Uterus (tissue), 4 donors: Measurements from ENCODE around the gene CHMP2B. TPM values are rescaled to one million over a fixed set of nuclear protein-coding genes. Genes with fewer than 3 reads are reported as not detected.

ENCODE experiments used
- DNase-seq, 2 donors: peaks; one replicate each; pipeline ENCODE4 v3.0.0-alpha.2; 2019 to 2020
- H3K27ac ChIP-seq, 2 donors: fragments of 200-600 bp; sonication (generic); 1 replicate in 1 of 2; 2 replicates in 1 of 2; pipeline ENCODE4 v1.5.1; 2016 to 2018
- H3K27me3 ChIP-seq, 2 donors: fragments of 200-600 bp; sonication (generic); one replicate each; pipeline ENCODE4 v1.5.1; 2018 to 2019; ENCODE audit warnings: control low read depth in 1 of 2
- H3K36me3 ChIP-seq, 2 donors: fragments of 200-600 bp; sonication (generic); one replicate each; pipeline ENCODE4 v1.5.1; 2019; ENCODE audit warnings: control low read depth in 1 of 2
- H3K4me1 ChIP-seq, 2 donors: fragments of 200-600 bp; sonication (generic); one replicate each; pipeline ENCODE4 v1.5.1; 2018 to 2019; ENCODE audit warnings: control low read depth in 1 of 2
- H3K4me3 ChIP-seq, 2 donors: fragments of 200-600 bp; sonication (generic); 1 replicate in 1 of 2; 2 replicates in 1 of 2; pipeline ENCODE4 v1.5.1; 2018 to 2019; ENCODE audit warnings: mild to moderate bottlenecking in 1 of 2
- H3K9me3 ChIP-seq, 2 donors: fragments of 200-600 bp; sonication (generic); one replicate each; pipeline ENCODE4 v1.5.1; 2019; ENCODE audit warnings: control low read depth in 1 of 2
- CTCF ChIP-seq, 4 experiments: fragments of 200-600 bp in 2 of 4; fragments of 450-650 bp in 2 of 4; sonication (generic) in 2 of 4; IDR thresholded peaks; one replicate each; pipeline ENCODE4 v1.5.1; 2016 to 2019; ENCODE audit warnings: antibody characterized with exemption in 4 of 4, mild to moderate bottlenecking in 2 of 4, moderate library complexity in 1 of 4
- POLR2A ChIP-seq, 2 donors: fragments of 450-650 bp; IDR thresholded peaks; one replicate each; pipeline ENCODE4 v1.6.1; 2016; ENCODE audit warnings: antibody characterized with exemption in 2 of 2, mild to moderate bottlenecking in 1 of 2, moderate library complexity in 1 of 2
- intact Hi-C: fragments of 100-400 bp; cut with DNase I; formaldehyde crosslinking; loops from one replicate; pipeline ENCODE4 v1.15.1; 2023; ENCODE audit warnings: low total_unique reads
- total RNA-seq, 4 donors: library from RNA; depleted of rRNA in 3 of 4; stranded (reverse); fragments of >200 nt in 3 of 4; gene quantifications; one replicate each; pipeline versions ENCODE4 v1.1.0 to v1.2.4, GENCODE V29; 2014 to 2023
- donor health status: DM: yes; HTN: yes; CAD: no.

Gene CHMP2B
- total RNA-seq, 4 donors from 2014 or later, result 12.6 to 59.4 (median 41.6) TPM

GRCh38 chr3:87219611-87220010 is 7.5 kb upstream of the CHMP2B start:
- no peak overlapping the region for H3K4me3 ChIP-seq
- no peaks in the 10 kb centered on the region for H3K9me3 ChIP-seq
- no peaks in the 10 kb centered on the region for H3K36me3 ChIP-seq
- intact Hi-C loops, result no loop called here
- H3K27me3 ChIP-seq, result no peaks in the 10 kb centered on the region
- DNase-seq, result no peak
- H3K27ac ChIP-seq, result no peak overlapping the region
- H3K4me1 ChIP-seq, result no peaks in the 10 kb centered on the region
- TF ChIP-seq POLR2A (IDR thresholded peaks at IDR 0.05) (no peak), CTCF (IDR thresholded peaks at IDR 0.05) (no peak)

- H3K36me3 ChIP-seq, result no peaks in the 10 kb centered on the region
- H3K27me3 ChIP-seq, result no peaks in the 10 kb centered on the region
- DNase-seq, result peak; percentile 25 to 29
- intact Hi-C loops, result no loop called here
- no peak overlapping the region for H3K27ac ChIP-seq
- peaks cover 0 to 6% of the 10 kb centered on the region in 2 donors for H3K4me1 ChIP-seq
- no peak overlapping the region for H3K4me3 ChIP-seq
- TF ChIP-seq POLR2A (IDR thresholded peaks at IDR 0.05), result no peak
- TF ChIP-seq CTCF (IDR thresholded peaks at IDR 0.05), result no peak
- no peaks in the 10 kb centered on the region for H3K9me3 ChIP-seq
These were observed 1.4 kb upstream of the CHMP2B start for GRCh38 chr3:87225659-87226058.

- intact Hi-C loops, result no loop called here
- TF ChIP-seq POLR2A (IDR thresholded peaks at IDR 0.05), result no peak
- TF ChIP-seq CTCF (IDR thresholded peaks at IDR 0.05), result no peak
- Histone ChIP-seq H3K36me3 (no peaks in the 10 kb centered on the region), H3K27ac (peak overlapping the region; percentile 94 to 99), H3K4me1 (peaks cover 0 to 6% of the 10 kb centered on the region in 2 donors), H3K9me3 (no peaks in the 10 kb centered on the region), H3K27me3 (no peaks in the 10 kb centered on the region), H3K4me3 (peak overlapping the region; percentile 91 to 100)
- DNase-seq, result no peak
These were observed 681 bp downstream of the CHMP2B start for GRCh38 chr3:87227835-87228144.

- Histone ChIP-seq H3K27me3 (no peaks in the 10 kb centered on the region), H3K9me3 (no peaks in the 10 kb centered on the region), H3K36me3 (no peaks in the 10 kb centered on the region), H3K4me3 (peak overlapping the region; percentile 91 to 100), H3K27ac (peak overlapping the region in 1 of 2 donors; percentile 99), H3K4me1 (peaks cover 0 to 6% of the 10 kb centered on the region in 2 donors)
- no peak for DNase-seq
- TF ChIP-seq CTCF (IDR thresholded peaks at IDR 0.05), result no peak
- TF ChIP-seq POLR2A (IDR thresholded peaks at IDR 0.05), result no peak
- intact Hi-C loops, result no loop called here
These were observed 1.2 kb downstream of the CHMP2B start for GRCh38 chr3:87228316-87228715.

- Histone ChIP-seq H3K4me1 (peaks cover 0 to 6% of the 10 kb centered on the region in 2 donors), H3K4me3 (no peak overlapping the region), H3K36me3 (no peaks in the 10 kb centered on the region), H3K27me3 (no peaks in the 10 kb centered on the region), H3K27ac (no peak overlapping the region), H3K9me3 (no peaks in the 10 kb centered on the region)
- DNase-seq, result no peak
- TF ChIP-seq CTCF (IDR thresholded peaks at IDR 0.05), result no peak
- no peak for TF ChIP-seq POLR2A (IDR thresholded peaks at IDR 0.05)
- intact Hi-C loops, result no loop called here
These were observed 2.0 kb downstream of the CHMP2B start for GRCh38 chr3:87229113-87229512.
